Measurements from ENCODE around the gene BST1. TPM values are rescaled to one million over a fixed set of nuclear protein-coding genes. Genes with fewer than 3 reads are reported as not detected.

BST1 gene
- total RNA-seq, 2 donors from 2014 or later, result 0.99 to 1.6 TPM

DNA sequence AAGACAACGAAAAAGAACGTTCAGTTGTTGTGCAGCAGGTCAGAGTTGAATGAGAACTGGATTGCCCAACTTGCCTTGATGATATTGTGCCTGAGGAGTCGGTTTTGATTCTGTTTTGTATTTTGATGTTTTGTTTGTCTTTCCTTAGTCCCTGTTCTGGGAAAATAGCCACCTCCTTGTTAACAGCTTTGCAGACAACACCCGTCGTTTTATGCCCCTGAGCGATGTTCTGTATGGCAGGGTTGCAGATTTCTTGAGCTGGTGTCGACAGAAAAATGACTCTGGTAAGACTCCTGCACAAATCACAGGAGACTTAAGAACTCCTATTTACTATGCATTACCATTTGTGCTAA lies 4.5 kb downstream of the BST1 start:
- ATAC-seq, result no peak
- H3K4me3 ChIP-seq, result no peak overlapping the region
- no peaks in the 10 kb centered on the region for H3K36me3 ChIP-seq (replicated peaks in 1 of 2; ENCODE audit: insufficient read depth in 1 of 2, low read depth in 2 of 2)
- no peaks in the 10 kb centered on the region for H3K27me3 ChIP-seq
- 55 to 58% methylated on average over 7 of the region's 7 CpGs for WGBS, 2 donors
- peaks cover 7% of the 10 kb centered on the region for H3K4me1 ChIP-seq
- no peak for DNase-seq
- H3K27ac ChIP-seq, result no peak overlapping the region
- no peaks in the 10 kb centered on the region for H3K9me3 ChIP-seq
- intact Hi-C loops (cut with DNase I), result no loop called here
- TF ChIP-seq, protein P1, sequence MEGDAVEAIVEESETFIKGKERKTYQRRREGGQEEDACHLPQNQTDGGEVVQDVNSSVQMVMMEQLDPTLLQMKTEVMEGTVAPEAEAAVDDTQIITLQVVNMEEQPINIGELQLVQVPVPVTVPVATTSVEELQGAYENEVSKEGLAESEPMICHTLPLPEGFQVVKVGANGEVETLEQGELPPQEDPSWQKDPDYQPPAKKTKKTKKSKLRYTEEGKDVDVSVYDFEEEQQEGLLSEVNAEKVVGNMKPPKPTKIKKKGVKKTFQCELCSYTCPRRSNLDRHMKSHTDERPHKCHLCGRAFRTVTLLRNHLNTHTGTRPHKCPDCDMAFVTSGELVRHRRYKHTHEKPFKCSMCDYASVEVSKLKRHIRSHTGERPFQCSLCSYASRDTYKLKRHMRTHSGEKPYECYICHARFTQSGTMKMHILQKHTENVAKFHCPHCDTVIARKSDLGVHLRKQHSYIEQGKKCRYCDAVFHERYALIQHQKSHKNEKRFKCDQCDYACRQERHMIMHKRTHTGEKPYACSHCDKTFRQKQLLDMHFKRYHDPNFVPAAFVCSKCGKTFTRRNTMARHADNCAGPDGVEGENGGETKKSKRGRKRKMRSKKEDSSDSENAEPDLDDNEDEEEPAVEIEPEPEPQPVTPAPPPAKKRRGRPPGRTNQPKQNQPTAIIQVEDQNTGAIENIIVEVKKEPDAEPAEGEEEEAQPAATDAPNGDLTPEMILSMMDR (IDR thresholded peaks at IDR 0.05), result no peak
- no peak for TF ChIP-seq POLR2A (IDR thresholded peaks at IDR 0.05)

DNA sequence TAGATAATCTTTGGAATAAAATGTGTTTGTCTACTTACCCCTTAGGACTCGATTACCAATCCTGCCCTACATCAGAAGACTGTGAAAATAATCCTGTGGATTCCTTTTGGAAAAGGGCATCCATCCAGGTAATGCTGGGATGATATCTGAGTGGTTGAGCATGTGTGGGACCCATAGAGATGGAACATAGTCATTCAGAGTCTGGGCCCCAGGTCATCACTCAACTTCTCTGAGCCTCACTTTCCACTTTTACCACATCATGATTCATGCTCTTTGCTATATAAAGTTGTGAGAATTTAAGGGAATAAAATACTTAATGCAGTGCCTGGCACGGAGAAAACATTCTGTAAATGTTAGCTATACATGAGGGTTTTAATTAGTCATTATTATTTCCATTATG lies 8.9 kb downstream of the BST1 start:
- Histone ChIP-seq H3K27ac (no peak overlapping the region), H3K4me3 (no peak overlapping the region), H3K4me1 (no peaks in the 10 kb centered on the region), H3K9me3 (no peaks in the 10 kb centered on the region), H3K27me3 (no peaks in the 10 kb centered on the region), H3K36me3 (replicated peaks in 1 of 2; ENCODE audit: insufficient read depth in 1 of 2, low read depth in 2 of 2) (no peaks in the 10 kb centered on the region)
- DNase-seq, result no peak
- ATAC-seq, result no peak
- 78 to 80% methylated on average over 2 of the region's 2 CpGs for WGBS, 2 donors
- TF ChIP-seq POLR2A (IDR thresholded peaks at IDR 0.05), result no peak
- TF ChIP-seq, protein P1 (IDR thresholded peaks at IDR 0.05), result no peak
- intact Hi-C loops (cut with DNase I), result no loop called here

DNA sequence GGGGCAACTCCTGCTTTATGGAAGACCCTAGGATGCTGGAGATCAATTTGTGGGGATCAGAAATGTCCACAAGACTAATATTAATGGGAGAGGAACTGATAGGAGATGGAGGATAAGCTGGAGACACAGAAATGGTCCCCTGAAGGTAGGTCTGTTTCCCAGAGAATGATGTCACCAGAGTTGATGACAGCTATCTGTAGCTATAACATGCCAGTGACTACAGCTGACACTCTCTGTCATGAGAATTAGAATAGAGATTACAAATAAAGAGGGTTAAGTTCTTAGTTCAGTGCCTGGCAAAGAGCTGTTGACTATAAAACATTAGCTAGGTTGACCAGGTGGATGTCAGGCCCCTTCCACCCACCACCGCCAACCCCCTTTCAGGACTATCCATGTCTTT lies 9.3 kb downstream of the BST1 start:
- no peak for ATAC-seq
- intact Hi-C loops (cut with DNase I), result no loop called here
- H3K27ac ChIP-seq, result no peak overlapping the region
- H3K36me3 ChIP-seq (replicated peaks in 1 of 2; ENCODE audit: insufficient read depth in 1 of 2, low read depth in 2 of 2), result no peaks in the 10 kb centered on the region
- TF ChIP-seq, protein P1 (IDR thresholded peaks at IDR 0.05), result no peak
- no peak for TF ChIP-seq POLR2A (IDR thresholded peaks at IDR 0.05)
- WGBS, 2 donors, result 100% methylated on average over 1 of the region's 1 CpG
- no peak for DNase-seq
- H3K9me3 ChIP-seq, result no peaks in the 10 kb centered on the region
- H3K27me3 ChIP-seq, result no peaks in the 10 kb centered on the region
- no peak overlapping the region for H3K4me3 ChIP-seq
- H3K4me1 ChIP-seq, result no peaks in the 10 kb centered on the region

DNA sequence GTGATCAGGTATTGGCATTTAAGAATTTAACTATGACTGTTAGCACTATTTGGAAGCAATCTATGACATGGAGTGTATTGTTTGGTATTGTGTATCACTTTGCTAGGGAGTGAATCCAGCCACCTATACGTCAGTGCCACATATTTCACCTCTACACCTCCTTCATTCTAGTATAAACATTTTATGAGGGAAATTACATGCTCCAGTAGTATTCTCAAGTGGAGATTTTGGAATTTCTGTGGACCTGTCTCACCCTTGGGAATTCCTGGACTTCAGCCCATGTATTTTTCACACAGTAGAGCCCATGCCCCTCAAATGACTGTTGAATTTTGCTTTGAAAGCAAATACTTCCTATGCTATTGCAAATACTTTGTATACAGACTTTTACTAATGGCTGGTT lies 11.3 kb downstream of the BST1 start:
- Histone ChIP-seq H3K9me3 (no peaks in the 10 kb centered on the region), H3K4me3 (no peak overlapping the region), H3K36me3 (replicated peaks in 1 of 2; ENCODE audit: insufficient read depth in 1 of 2, low read depth in 2 of 2) (no peaks in the 10 kb centered on the region), H3K27me3 (no peaks in the 10 kb centered on the region), H3K27ac (no peak overlapping the region), H3K4me1 (no peaks in the 10 kb centered on the region)
- intact Hi-C loops (cut with DNase I), result no loop called here
- no peak for TF ChIP-seq POLR2A (IDR thresholded peaks at IDR 0.05)
- TF ChIP-seq, protein P1 (IDR thresholded peaks at IDR 0.05), result no peak
- WGBS, 2 donors, result 65 to 80% methylated on average over 1 of the region's 1 CpG
- DNase-seq, result no peak
- ATAC-seq, result no peak

DNA sequence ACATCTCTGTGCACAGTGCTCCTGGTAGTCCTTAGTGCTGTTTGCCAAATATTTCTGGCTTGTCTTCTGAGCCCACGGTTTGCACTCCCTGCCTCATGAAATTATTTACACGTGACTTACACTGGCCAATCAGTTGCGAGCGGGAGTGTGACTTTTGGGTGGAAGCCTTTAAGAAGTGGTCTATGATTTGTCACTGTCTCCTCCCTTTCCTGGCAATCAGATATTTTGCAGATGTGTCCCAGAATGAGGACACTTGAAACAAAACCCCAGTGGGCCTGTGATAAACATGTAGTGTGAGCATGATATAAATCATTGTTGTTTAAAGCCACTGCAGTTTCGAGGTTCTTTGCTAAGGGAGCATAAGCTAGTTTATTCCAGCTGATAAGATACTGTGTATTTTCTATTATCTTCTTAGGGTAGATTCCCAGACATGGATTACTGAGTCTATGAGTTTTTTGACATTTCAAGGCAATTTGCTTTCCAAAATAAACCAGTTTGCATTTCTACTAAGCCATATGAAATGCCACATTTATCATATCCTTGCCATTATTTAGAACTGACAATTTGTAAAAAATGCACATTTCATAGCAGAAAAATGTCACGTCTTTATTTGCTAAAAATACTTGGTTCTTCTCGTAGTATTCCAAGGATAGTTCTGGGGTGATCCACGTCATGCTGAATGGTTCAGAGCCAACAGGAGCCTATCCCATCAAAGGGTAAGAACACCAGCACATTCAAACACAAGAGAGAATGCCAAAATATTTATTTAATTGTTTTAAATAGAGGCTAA lies 12.0 kb downstream of the BST1 start:
- Histone ChIP-seq H3K4me1 (no peaks in the 10 kb centered on the region), H3K27me3 (no peaks in the 10 kb centered on the region), H3K4me3 (no peak overlapping the region), H3K9me3 (no peaks in the 10 kb centered on the region), H3K27ac (no peak overlapping the region), H3K36me3 (replicated peaks in 1 of 2; ENCODE audit: insufficient read depth in 1 of 2, low read depth in 2 of 2) (no peaks in the 10 kb centered on the region)
- WGBS, 2 donors, result 64 to 65% methylated on average over 8 of the region's 8 CpGs
- intact Hi-C loops (cut with DNase I), result no loop called here
- ATAC-seq (peak; percentile 15), DNase-seq (no peak)
- no peak for TF ChIP-seq POLR2A (IDR thresholded peaks at IDR 0.05)
- TF ChIP-seq, protein P1 (IDR thresholded peaks at IDR 0.05), result no peak

Data from body of pancreas (tissue), 4 donors.